ENCODE data around the gene DHX34. TPM values are rescaled to one million over a fixed set of nuclear protein-coding genes. Genes with fewer than 3 reads are reported as not detected.

The DHX34 gene
- total and polyA plus RNA-seq, 2 experiments from 2014 or later: 10.7 to 17.6 TPM

GRCh38 chr19:47405197-47405550 is 56.1 kb downstream of the DHX34 start:
- H3K79me2 ChIP-seq: no peaks in the 10 kb centered on the region
- H2AFZ ChIP-seq: no peak overlapping the region
- 96% methylated on average over 4 of the region's 4 CpGs for WGBS (ENCODE audit: low lambda C conversion rate, missing lambda C conversion rate)
- H3K4me3 ChIP-seq: no peak overlapping the region
- no peak for DNase-seq (ENCODE audit: low spot score)
- no peaks in the 10 kb centered on the region for H4K20me1 ChIP-seq (ENCODE audit: insufficient read depth, poor library complexity, severe bottlenecking)
- no peak for TF ChIP-seq EZH2phosphoT487 (IDR thresholded peaks at IDR 0.05; ENCODE audit: low read depth, severe bottlenecking, unreplicated experiment)
- no peak for TF ChIP-seq CTCF (IDR thresholded peaks at IDR 0.05; ENCODE audit: poor library complexity)
- TF ChIP-seq EZH2 (IDR thresholded peaks at IDR 0.05; ENCODE audit: borderline replicate concordance): no peak
- no peak overlapping the region for H3K4me2 ChIP-seq
- H3K4me1 ChIP-seq (ENCODE audit: insufficient read depth): no peaks in the 10 kb centered on the region
- no peaks in the 10 kb centered on the region for H3K9me2 ChIP-seq (replicated peaks; ENCODE audit: insufficient read depth)
- peaks cover 12% of the 10 kb centered on the region for H3K27me3 ChIP-seq
- no peaks in the 10 kb centered on the region for H3K36me3 ChIP-seq (replicated peaks; ENCODE audit: insufficient read depth, low read depth)
- no peaks in the 10 kb centered on the region for H3K9me3 ChIP-seq (ENCODE audit: low read depth)
- no peak overlapping the region for H3K27ac ChIP-seq

DNA sequence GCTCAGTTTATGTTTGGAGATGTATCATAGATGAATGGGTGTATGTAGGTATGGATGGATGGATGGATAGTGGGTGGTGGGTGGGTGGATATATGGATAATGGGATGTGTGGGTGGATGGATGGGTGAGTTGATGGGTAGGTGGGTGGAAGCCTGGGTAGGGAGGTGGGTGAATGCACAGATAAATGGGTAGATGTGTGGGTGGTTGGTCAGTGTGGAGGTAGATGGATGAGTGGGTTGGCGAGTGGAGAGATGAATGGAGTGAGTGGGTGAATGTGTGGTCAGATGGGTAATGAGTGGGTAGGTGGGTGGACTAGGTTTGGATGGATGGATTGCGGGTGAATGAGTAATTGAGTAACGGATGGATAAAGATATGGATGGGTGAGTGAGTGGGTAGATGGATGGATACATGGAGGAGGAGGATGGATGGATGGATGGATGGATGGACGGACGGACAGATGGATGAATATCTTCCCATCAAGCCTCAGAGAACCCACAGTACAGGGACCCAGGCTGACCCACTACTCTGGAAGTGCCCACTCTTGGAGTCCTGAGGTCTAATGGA is 56.8 kb downstream of the DHX34 start:
- DNase-seq (ENCODE audit: low spot score): no peak
- no peaks in the 10 kb centered on the region for H3K36me3 ChIP-seq (replicated peaks; ENCODE audit: insufficient read depth, low read depth)
- TF ChIP-seq EZH2phosphoT487 (IDR thresholded peaks at IDR 0.05; ENCODE audit: low read depth, severe bottlenecking, unreplicated experiment): no peak
- no peak for TF ChIP-seq EZH2 (IDR thresholded peaks at IDR 0.05; ENCODE audit: borderline replicate concordance)
- TF ChIP-seq CTCF (IDR thresholded peaks at IDR 0.05; ENCODE audit: poor library complexity): no peak
- 98% methylated on average over 5 of the region's 5 CpGs for WGBS (ENCODE audit: low lambda C conversion rate, missing lambda C conversion rate)
- no peaks in the 10 kb centered on the region for H3K79me2 ChIP-seq
- H3K4me2 ChIP-seq: no peak overlapping the region
- H3K4me3 ChIP-seq: no peak overlapping the region
- H3K9me2 ChIP-seq (replicated peaks; ENCODE audit: insufficient read depth): no peaks in the 10 kb centered on the region
- no peaks in the 10 kb centered on the region for H3K4me1 ChIP-seq (ENCODE audit: insufficient read depth)
- H3K9me3 ChIP-seq (ENCODE audit: low read depth): no peaks in the 10 kb centered on the region
- H3K27me3 ChIP-seq: peaks cover 12% of the 10 kb centered on the region
- no peak overlapping the region for H2AFZ ChIP-seq
- H3K27ac ChIP-seq: no peak overlapping the region
- H4K20me1 ChIP-seq (ENCODE audit: insufficient read depth, poor library complexity, severe bottlenecking): no peaks in the 10 kb centered on the region

GRCh38 chr19:47406711-47407416 is 57.7 kb downstream of the DHX34 start:
- 47% methylated on average over 26 of the region's 47 CpGs for WGBS (ENCODE audit: low lambda C conversion rate, missing lambda C conversion rate)
- Histone ChIP-seq H3K4me2 (no peak overlapping the region), H3K27me3 (peaks cover 15% of the 10 kb centered on the region), H4K20me1 (ENCODE audit: insufficient read depth, poor library complexity, severe bottlenecking) (no peaks in the 10 kb centered on the region), H3K27ac (no peak overlapping the region), H3K9me3 (ENCODE audit: low read depth) (no peaks in the 10 kb centered on the region), H2AFZ (no peak overlapping the region), H3K79me2 (no peaks in the 10 kb centered on the region), H3K4me3 (no peak overlapping the region), H3K36me3 (replicated peaks; ENCODE audit: insufficient read depth, low read depth) (no peaks in the 10 kb centered on the region), H3K4me1 (ENCODE audit: insufficient read depth) (no peaks in the 10 kb centered on the region), H3K9me2 (replicated peaks; ENCODE audit: insufficient read depth) (no peaks in the 10 kb centered on the region)
- DNase-seq (ENCODE audit: low spot score): peak; percentile 62
- TF ChIP-seq EZH2 (IDR thresholded peaks at IDR 0.05; ENCODE audit: borderline replicate concordance) (no peak), CTCF (IDR thresholded peaks at IDR 0.05; ENCODE audit: poor library complexity) (no peak), EZH2phosphoT487 (IDR thresholded peaks at IDR 0.05; ENCODE audit: low read depth, severe bottlenecking, unreplicated experiment) (no peak)

All from hepatocyte (in vitro differentiated cells).